ENCODE measurements around the gene ZMAT3.
"Not testable (repeated sequence)": the region's sequence is repeated elsewhere in the genome, so short reads cannot be mapped to it uniquely, and the experiment has no call there.

Gene ZMAT3

DNA sequence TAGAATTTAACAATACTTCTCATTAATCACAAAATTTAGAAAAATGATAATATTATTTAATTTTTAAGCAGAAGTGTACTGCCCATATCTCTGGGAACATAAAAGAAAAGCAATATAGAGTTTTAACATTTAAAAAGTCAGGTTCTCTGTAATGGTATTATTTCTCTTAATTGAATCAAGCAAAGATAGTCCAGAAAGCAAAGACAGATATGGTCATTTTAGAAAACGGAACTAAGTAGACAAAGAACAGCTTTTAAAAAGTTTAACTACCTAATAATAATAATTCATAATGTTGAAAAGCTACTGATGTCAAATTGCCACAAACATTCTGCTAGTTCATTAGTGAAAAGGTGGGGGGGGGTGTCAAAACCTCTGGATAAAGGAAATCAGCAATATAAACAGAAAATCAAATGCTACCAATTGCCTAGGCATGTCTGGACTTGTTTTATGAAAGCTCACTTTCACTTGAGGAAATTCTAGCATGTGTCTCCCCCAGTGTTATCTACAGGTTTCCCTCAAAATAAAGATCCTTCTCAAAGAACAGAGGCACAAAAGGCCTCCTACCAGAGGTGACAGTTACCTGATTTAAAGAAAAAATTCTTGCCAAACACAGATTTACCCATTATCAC lies 1.7 kb downstream of the ZMAT3 start:
- DNase-seq (ENCODE audit: low read depth in 2 of 3, low spot score in 2 of 3): no peak

DNA sequence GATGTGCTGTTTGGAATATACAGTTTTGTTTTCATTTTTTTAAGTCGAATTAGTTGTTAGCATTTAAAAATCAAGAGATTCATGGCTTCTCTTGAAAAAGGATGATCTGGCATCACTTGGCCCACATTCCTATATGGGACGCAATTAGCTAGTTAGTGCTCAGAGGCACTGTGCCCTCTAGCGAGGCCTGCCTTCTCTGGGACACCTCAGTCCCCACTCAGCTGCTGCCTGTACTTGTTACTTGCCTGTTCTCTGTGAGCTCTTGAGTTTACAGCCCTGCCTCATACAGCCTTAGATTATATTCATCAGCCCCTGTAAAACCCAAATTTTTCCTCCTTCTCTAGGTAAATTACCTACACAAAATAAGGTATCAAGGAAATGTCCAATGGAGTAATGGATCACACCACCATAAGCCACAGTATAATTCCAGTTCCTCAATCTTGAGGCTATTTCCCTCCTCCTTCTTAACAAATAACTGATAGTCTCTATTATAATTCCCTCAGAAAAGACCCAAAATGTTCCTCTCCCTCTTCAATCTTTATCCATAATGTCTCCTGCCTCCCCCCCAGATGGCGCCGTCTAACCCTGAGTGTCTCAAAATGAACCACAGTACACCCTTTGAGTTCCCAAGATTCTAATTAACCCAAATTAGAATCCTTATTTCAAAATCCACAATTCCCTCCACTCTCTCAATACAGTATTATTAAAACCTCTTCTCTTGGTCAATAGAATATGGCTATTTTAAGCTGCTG lies 2.7 kb downstream of the ZMAT3 start:
- no peak for DNase-seq (ENCODE audit: low read depth in 2 of 3, low spot score in 2 of 3)

DNA sequence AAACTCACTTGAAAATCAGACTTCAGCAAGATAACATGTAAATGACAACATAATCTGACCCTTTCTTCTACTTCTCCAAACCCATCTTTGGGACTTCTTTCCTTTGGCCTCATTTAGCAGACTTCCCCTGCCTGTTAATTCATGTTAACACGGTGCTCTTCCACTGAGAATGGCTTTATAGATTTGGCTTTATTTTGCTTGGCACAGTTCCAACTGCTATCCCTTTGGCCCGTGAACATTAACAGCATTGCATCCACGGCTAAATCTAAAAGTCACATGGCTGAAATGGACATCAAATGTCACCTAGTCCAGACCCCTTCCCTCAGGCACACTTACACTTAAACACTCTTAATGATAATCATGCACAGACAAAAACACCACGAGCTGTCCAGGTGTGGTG lies 3.8 kb downstream of the ZMAT3 start:
- DNase-seq (ENCODE audit: low read depth in 2 of 3, low spot score in 2 of 3): no peak

DNA sequence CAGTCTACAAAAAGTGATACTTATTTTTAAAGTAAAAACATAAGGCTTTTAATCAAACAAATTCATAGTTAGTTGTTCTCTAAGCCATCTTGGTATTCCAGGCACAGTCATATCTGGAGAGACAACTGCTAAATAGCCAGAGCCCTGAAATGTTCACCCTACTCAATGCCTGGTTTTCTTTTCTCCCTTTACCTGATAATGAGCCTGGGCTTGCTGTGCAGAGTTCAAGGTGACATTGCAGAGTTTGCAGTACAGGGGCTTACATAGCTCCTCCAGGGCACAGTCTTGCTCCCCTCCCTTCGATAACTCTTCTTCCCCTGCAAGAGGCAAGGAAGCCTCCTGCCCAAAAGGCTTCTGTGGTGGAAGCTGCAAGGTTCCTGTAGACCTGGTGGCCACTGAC lies 4.3 kb downstream of the ZMAT3 start:
- no peak for DNase-seq (ENCODE audit: low read depth in 2 of 3, low spot score in 2 of 3)

DNA sequence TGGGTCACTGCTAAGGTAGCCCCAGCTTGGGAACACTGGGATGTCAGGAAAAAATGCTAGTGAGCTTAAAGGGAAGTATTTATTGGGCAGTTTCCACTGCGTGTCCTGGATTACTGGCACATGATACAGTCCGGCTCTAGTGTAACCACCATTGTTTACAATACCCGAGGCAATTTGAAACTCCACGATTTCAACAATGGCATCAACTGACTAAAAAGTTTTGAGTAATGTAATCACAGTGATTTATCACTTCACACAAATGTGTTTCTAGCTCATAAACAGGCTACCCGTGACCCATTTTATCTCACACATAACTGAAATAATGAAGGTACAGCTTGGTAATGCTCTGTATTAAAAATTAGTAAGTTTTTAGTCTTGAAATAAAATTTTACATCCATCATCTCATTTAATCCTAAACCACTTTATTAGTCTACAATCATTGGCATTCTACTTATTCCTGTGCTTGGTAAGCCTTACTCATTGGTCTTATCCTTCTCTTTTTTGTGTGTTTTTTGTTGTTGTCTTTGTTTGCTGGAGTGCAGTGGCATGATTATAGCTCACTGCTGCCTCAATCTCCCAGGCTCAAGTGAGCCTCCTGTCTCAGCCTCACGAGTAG lies 7.6 kb downstream of the ZMAT3 start:
- DNase-seq (ENCODE audit: low read depth in 2 of 3, low spot score in 2 of 3): no peak

DNA sequence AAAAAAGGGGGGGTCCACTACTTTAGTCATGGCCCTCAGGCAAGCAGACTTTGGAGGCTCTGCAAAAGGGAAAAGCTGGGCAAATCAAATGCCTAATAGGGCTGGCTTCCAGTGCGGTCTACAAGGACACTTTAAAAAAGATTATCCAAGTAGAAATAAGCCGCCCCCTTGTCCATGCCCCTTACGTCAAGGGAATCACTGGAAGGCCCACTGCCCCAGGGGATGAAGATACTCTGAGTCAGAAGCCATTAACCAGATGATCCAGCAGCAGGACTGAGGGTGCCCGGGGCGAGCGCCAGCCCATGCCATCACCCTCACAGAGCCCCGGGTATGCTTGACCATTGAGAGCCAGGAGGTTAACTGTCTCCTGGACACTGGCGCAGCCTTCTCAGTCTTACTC lies 15.3 kb downstream of the ZMAT3 start:
- no peak for DNase-seq (ENCODE audit: low read depth in 2 of 3, low spot score in 2 of 3)

DNA sequence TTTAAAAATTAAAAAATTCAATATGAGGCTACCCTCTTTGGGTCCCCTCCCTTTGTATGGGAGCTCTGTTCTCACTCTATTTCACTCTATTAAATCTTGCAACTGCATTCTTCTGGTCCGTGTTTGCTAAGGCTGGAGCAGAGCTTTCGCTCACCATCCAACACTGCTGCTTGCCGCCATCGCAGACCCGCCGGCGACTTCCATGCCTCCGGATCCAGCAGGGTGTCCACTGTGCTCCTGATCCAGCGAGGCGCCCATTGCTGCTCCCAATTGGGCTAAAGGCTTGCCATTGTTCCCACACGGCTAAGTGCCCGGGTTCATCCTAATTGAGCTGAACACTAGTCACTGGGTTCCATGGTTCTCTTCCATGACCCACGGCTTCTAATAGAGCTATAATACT lies 17.0 kb downstream of the ZMAT3 start:
- DNase-seq (ENCODE audit: low read depth in 2 of 3, low spot score in 2 of 3): not testable (repeated sequence)

DNA sequence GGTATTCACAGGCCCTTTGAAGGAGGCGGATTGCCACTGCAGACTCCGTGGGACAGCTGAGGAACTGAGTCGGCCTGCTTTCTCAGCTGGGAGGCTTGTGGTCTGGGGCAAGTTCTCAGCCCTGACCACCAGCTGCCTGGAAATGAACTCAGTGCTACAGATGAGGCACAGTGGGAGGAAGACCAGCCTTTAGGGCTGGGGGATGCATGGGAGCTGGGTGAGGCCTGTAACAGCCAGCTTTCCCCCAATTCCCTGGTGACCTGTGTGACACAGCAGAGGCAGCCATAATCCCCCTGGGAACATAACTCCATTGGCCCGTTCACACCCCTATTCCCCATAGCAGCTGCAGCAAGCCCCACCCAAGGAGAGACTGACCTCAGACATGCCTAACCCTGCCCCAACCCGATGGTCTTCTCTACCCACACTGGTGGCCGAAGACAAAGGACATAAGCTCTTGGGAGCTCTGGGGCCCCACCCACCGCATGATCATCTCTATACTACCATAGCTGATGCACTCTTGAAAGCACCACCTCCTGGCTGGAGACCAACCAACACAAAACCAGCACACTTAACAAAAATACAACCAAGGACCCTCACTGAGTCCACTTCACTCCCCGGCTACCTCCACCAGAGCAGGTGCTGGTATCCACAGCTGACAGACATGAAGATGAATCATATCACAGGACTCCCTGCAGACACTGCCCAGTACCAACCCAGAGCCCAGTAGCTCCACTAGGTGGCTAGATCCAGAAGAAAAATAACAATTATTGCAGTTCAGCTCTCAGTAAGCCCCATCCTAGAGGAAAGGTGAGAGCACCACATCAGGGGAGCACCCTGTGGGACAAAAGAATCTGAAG lies 24.9 kb downstream of the ZMAT3 start:
- DNase-seq (ENCODE audit: low read depth in 2 of 3, low spot score in 2 of 3): no peak

DNA sequence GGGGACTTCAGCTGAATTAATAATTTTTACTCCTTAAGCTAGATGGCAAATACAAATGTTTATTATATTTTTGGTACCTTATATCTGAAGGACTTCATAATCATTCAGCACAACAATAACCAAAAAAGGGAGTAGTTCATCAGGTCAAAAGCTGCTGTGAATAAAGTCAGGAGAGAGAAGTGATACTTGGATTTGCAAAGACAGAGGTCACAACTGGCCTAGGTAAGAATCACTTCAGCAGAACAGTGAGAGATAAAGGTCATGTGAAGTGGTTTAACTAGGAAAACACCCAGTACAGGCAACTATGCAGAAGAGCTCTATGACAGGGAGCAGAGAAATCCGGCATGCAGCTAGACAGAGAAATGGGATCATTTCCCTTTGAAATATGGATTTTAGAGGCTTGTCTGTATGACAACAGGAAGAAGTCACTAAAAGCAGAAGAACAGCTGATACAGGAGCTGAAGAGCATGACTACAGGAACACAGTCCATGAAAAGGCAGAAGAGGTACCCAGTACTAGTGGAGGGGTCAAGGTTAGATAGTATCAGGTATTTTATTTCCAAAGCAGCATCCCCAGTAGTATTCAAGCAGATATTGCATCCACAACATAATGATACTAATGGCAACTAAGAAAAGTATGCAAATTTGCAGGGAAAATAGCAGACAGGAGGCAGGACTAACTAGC lies 25.7 kb downstream of the ZMAT3 start:
- DNase-seq (ENCODE audit: low read depth in 2 of 3, low spot score in 2 of 3): no peak

DNA sequence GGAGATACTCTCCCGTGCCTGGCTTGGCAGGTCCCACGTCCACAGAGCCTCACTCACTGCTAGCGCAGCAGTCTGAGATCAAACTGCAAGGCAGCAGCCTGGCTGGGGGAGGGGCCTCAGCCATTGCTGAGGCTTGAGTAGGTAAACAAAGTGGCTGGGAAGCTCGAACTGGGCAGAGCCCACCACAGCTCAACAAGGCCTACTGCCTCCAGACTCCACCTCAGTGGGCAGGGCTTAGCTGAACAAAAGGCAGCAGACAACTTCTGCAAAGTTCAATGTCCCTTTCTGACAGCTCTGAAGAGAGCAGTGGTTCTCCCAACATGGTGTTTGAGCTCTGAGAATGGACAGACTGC lies 32.7 kb downstream of the ZMAT3 start:
- not testable (repeated sequence) for DNase-seq (ENCODE audit: low read depth in 2 of 3, low spot score in 2 of 3)

DNA sequence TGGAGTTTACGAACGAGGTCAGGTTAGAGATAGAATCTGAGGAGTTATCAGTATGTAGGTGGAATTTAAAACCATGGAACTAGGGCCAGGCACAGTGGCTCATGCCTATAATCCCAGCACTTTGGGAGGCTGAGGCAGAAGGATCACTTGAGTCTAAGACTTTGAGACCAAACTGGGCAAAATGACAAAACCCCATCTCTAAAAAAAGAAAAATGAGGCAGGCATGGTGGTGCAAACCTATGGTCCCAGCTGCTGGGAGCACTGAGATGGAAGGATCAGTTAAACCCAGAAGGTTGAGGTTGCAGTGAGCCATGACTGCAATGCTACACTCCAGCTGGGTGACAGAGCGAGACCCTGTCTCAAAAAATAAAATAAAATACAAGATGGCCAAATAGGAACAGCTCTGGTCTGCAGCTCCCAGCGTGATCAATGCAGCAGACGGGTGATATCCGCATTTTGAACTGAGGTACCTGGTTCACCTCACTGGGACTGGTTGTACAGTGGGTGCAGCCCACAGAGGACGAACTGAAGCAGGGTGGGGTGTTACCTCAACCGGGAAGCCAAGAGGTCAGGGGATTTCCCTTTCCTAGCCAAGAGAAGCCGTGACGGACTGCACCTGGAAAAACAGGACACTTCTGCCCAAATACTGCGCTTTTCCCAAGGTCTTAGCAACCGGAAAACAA lies 33.3 kb downstream of the ZMAT3 start:
- DNase-seq (ENCODE audit: low read depth in 2 of 3, low spot score in 2 of 3): no peak

DNA sequence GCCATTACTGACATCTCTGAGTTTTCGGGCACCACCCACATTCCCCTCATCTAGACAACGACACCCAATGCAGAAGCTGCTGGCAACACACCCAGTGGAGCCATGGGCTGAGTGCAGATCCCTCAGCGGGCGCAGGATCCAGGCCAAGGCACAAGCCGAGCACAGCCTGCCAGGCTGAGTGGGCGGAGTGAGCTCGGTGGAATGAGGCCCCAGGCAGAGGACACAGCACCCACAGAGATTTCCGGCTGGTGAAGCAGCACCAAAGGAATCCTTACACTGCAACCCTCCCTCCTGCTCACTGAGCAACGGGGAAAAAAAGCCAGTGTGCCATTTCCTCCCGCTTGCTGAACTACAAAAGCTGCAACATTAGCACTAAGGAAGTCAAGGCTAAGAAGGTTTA lies 34.3 kb downstream of the ZMAT3 start:
- no peak for DNase-seq (ENCODE audit: low read depth in 2 of 3, low spot score in 2 of 3)

DNA sequence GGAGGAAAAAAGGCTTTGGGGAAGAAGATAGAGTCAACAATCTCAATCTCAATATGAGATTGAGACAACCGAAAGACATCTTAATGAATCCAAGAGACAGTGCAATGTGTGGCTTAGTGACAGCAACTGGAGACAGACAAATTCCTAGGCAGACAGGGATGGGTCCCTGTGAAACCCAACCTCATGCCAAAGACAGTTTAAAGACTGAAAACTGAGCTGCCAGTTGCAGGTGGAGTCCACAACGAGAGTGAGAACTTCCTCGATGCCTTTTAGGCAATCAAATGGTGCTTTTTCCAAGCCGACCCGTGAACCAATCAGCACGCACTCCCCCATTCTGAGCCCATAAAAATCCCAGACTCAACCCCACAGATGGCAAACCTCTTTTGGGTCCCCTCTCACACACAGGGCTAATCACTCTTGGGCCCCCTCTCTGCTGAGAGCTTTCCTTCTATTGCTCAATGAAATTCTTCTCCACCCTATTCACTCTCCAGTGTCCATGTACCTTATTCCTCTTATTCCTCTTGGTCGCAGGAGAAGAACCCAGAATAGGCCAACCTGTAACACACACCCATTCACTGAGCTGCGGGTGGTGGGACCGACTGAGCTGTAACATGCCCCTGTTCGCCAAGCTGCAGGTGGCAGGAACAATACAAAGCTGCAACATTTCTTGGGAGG lies 34.8 kb downstream of the ZMAT3 start:
- DNase-seq (ENCODE audit: low read depth in 2 of 3, low spot score in 2 of 3): no peak

DNA sequence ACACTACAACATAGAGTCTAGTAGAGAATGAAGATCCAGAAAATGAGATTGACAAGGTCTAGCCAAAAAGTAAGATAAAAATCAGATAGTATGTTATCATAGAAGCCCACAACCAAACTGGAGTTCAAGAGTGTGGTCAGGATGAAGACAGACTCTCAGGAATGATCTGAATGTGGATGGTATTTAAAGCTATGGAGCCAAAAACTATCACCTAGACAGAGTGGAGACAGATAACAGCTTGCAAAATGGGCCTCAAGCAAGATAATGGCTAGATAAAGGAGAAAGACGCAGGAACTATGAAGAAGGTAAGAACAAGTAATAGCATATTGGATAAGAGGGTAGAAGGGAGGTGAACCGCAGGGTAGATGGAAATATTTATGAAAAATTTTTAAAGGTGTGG lies 35.4 kb downstream of the ZMAT3 start:
- DNase-seq (ENCODE audit: low read depth in 2 of 3, low spot score in 2 of 3): no peak

DNA sequence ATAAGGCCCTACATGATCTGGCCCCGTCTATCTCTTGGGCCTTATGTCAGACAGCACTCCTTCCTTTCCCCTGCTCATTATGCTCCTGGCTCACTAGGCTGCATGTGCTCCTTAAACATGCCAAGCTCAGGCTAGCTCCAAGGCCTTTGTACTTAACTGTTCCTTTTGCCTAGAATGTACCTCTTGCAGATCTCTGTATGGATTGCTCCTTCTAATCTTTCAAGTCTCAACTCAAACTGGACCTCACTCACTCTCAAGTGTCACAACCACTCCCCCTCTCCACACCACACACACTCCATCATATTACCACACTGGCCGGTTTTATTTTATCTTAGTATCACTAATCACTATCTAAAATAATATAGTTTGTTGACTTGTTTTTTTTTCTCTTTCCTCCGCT lies 36.4 kb downstream of the ZMAT3 start:
- DNase-seq (ENCODE audit: low read depth in 2 of 3, low spot score in 2 of 3): no peak

DNA sequence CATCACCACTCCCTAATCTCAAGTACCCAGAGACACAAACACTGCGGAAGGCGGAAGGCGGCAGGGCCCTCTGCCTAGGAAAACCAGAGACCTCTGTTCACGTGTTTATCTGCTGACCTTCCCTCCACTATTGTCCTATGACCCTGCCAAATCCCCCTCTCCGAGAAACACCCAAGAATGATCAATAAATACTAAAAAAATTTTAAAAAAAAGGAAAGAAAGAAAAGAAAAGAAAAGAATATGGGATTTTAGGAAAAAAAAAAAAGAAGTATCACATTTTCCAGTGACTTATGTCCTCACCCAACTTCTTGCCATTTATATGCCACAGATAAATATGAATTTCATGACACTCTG lies 38.3 kb downstream of the ZMAT3 start:
- DNase-seq (ENCODE audit: low read depth in 2 of 3, low spot score in 2 of 3): not testable (repeated sequence)

DNA sequence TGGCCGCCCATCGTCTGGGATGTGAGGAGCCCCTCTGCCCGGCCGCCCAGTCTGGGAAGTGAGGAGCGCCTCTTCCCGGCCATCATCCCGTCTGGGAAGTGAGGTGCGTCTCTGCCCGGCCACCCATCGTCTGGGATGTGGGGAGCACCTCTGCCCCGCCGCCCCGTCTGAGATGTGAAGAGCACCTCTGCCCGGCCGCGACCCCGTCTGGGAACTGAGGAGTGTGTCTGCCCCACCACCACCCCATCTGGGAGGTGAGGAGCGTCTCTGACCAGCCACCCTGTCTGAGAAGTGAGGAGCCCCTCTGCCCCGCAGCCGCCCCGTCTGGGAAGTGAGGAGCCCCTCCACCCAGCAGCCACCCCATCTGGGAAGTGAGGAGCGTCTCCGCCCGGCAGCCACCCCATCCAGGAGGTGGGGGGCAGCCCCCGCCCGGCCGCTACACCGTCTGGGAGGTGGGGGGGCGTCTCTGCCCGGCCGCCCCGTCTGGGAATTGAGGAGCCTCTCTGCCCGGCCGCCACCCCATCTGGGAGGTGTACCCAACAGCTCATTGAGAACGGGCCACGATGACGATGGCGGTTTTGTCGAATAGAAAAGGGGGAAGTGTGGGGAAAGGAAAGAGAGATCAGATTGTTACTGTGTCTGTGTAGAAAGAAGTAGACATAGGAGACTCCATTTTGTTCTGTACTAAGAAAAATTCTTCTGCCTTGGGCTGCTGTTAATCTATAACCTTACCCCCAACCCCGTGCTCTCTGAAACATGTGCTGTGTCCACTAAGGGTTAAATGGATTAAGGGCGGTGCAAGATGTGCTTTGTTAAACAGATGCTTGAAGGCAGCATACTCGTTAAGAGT lies 38.9 kb downstream of the ZMAT3 start:
- not testable (repeated sequence) for DNase-seq (ENCODE audit: low read depth in 2 of 3, low spot score in 2 of 3)

DNA sequence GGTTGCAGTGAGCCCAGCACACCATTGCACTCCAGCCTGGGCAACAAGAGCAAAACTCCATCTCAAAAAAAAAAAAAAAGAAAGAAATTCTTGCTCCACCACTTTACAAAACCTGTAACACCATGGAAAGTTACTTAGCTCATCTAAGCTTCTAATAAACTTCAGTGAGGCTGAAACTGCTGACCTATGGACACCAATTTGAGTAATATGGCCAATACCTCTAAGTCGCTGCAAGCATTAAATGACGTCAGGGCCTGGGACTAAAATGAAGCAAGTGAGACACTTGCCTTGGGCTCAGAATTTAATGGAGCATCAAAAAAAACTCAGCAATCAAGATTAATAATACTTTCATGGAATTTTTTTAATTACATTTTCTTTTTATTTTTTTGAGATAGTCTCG lies 42.5 kb downstream of the ZMAT3 start:
- DNase-seq (ENCODE audit: low read depth in 2 of 3, low spot score in 2 of 3): no peak

DNA sequence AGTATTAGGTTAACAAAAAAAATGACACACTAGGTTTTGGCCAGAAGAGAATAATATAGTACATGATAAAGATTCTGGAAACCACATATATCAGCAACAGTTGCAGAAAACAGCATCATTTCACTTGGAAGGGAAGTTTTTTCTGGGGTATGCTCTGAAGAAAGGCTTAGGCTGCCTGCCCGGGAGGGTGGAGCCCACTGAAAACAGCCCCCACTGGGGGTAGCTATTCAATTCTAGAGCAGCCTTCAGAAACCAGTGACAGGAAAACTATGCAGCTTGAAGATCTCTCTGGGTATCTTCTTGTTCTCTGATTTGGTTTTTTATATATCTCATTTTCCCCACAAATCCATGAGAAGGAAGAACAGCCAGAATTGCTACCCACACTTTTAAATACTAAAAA lies 43.2 kb downstream of the ZMAT3 start:
- DNase-seq (ENCODE audit: low read depth in 2 of 3, low spot score in 2 of 3): no peak
